Aorta (tissue), 5 donors: Measurements from ENCODE around the gene PTPRG. TPM values are rescaled to one million over a fixed set of nuclear protein-coding genes. Genes with fewer than 3 reads are reported as not detected.

Experiments used
- ATAC-seq: fragments of 200-7000 bp; cut with Tn5 transposase; one replicate; pipeline ENCODE4 v1.9.1; 2022; ENCODE audit warnings: moderate library complexity; ENCODE audit not compliant: low FRiP score
- DNase-seq, 2 donors: peaks; one replicate each; pipeline ENCODE4 v3.0.0-alpha.2; 2020
- H3K27ac ChIP-seq, 2 donors: one replicate each; pipeline ENCODE4 v1.5.1; 2013; ENCODE audit warnings: low read length in 2 of 2, mild to moderate bottlenecking in 2 of 2, moderate library complexity in 2 of 2, control low read depth in 1 of 2, inconsistent platforms in 1 of 2, low read depth in 1 of 2
- H3K27me3 ChIP-seq, 2 donors: one replicate each; pipeline ENCODE4 v1.6.1; 2013; ENCODE audit warnings: control low read depth in 1 of 2, low read length in 1 of 2, mild to moderate bottlenecking in 1 of 2, moderate library complexity in 1 of 2; ENCODE audit not compliant: insufficient read depth in 2 of 2, control insufficient read depth in 1 of 2
- H3K36me3 ChIP-seq, 2 donors: one replicate each; pipeline ENCODE4 v1.6.1; 2013; ENCODE audit warnings: control low read depth in 1 of 2, low read length in 1 of 2, mild to moderate bottlenecking in 1 of 2; ENCODE audit not compliant: insufficient read depth in 2 of 2, control insufficient read depth in 1 of 2
- H3K4me1 ChIP-seq, 2 donors: one replicate each; pipeline ENCODE4 v1.6.1; 2013; ENCODE audit warnings: low read length in 2 of 2, control low read depth in 1 of 2, mild to moderate bottlenecking in 1 of 2, moderate library complexity in 1 of 2; ENCODE audit not compliant: insufficient read depth in 2 of 2, control insufficient read depth in 1 of 2
- H3K4me3 ChIP-seq, 2 donors: one replicate each; pipeline ENCODE4 v1.5.1; 2013; ENCODE audit warnings: low read length in 2 of 2, control low read depth in 1 of 2, mild to moderate bottlenecking in 1 of 2
- H3K9me3 ChIP-seq: one replicate; pipeline ENCODE4 v1.6.1; 2013; ENCODE audit warnings: mild to moderate bottlenecking, low read length; ENCODE audit not compliant: control insufficient read depth
- WGBS, 2 donors: extraction: QIAGEN DNeasy Blood & Tissue Kit; methylation state at CpG; one replicate each; pipeline ENCODE4 v1.1.7; 2013; 5-methylcytosine and 5-hydroxymethylcytosine counted together
- intact Hi-C, 2 donors: fragments of 100-400 bp; cut with DNase I; formaldehyde crosslinking; loops; one replicate each; pipeline versions ENCODE4 v1.14.2 to v1.15.0; 2022
- polyA plus RNA-seq, 2 donors: library from polyadenylated mRNA; stranded (reverse); fragments of 200-250 nt; gene quantifications; one replicate each; pipeline ENCODE4 v1.2.3, GENCODE V29; 2013
- total RNA-seq, 2 donors: library from RNA; stranded (reverse); fragmentation: NEBNext Ultra II Directional; extraction: Animal tissue kit (Norgen Biotek cat#: 25700); gene quantifications; one replicate each; pipeline ENCODE4 v1.2.1, GENCODE V29; 2021
- donor health status: healthy with polysubstance abuse.
- donor health status: Bipolar disorder and iron deficiency.
- donor health status: DM: no; HTN: no; CAD: no.
- donor health status: DM: no; HTN: no; CAD: no.
- donor health status: DM: yes; HTN: yes; CAD: no.

Gene PTPRG
- total and polyA plus RNA-seq, 4 donors = 5.3 to 150 (median 52.4) TPM

GRCh38 chr3:61530355-61530754 is 31.0 kb upstream of the PTPRG start:
- no peaks in the 10 kb centered on the region for H3K4me1 ChIP-seq
- 19 to 25% methylated on average over 1 of the region's 1 CpG for WGBS, 2 donors
- intact Hi-C loops = no loop called here
- H3K27me3 ChIP-seq = no peaks in the 10 kb centered on the region
- no peak overlapping the region for H3K4me3 ChIP-seq
- no peak for DNase-seq
- ATAC-seq = no peak
- H3K27ac ChIP-seq = no peak overlapping the region
- no peaks in the 10 kb centered on the region for H3K36me3 ChIP-seq
- H3K9me3 ChIP-seq = no peaks in the 10 kb centered on the region

GRCh38 chr3:61531528-61531927 is 29.8 kb upstream of the PTPRG start:
- Histone ChIP-seq H3K9me3 (no peaks in the 10 kb centered on the region), H3K27ac (no peak overlapping the region), H3K27me3 (no peaks in the 10 kb centered on the region), H3K4me1 (no peaks in the 10 kb centered on the region), H3K4me3 (no peak overlapping the region), H3K36me3 (no peaks in the 10 kb centered on the region)
- intact Hi-C loops = no loop called here
- ATAC-seq (no peak), DNase-seq (no peak)
- 55 to 62% methylated on average over 2 of the region's 2 CpGs for WGBS, 2 donors

- no peak for ATAC-seq
- H3K4me1 ChIP-seq = no peaks in the 10 kb centered on the region
- H3K27me3 ChIP-seq = no peaks in the 10 kb centered on the region
- WGBS, 2 donors = 90 to 91% methylated on average over 13 of the region's 13 CpGs
- DNase-seq = no peak
- no peaks in the 10 kb centered on the region for H3K9me3 ChIP-seq
- no peak overlapping the region for H3K27ac ChIP-seq
- H3K4me3 ChIP-seq = no peak overlapping the region
- H3K36me3 ChIP-seq = no peaks in the 10 kb centered on the region
- intact Hi-C loops = no loop called here
Observed at GRCh38 chr3:61532739-61533500, 28.5 kb upstream of the PTPRG start.

- Histone ChIP-seq H3K9me3 (no peaks in the 10 kb centered on the region), H3K27me3 (no peaks in the 10 kb centered on the region), H3K4me1 (no peaks in the 10 kb centered on the region), H3K36me3 (no peaks in the 10 kb centered on the region), H3K27ac (no peak overlapping the region), H3K4me3 (no peak overlapping the region)
- DNase-seq (no peak), ATAC-seq (no peak)
- intact Hi-C loops = no loop called here
- 83 to 98% methylated on average over 3 of the region's 3 CpGs for WGBS, 2 donors
Observed at GRCh38 chr3:61535826-61536225, 25.5 kb upstream of the PTPRG start.

- intact Hi-C loops = no loop called here
- H3K4me3 ChIP-seq = no peak overlapping the region
- DNase-seq = no peak
- H3K27me3 ChIP-seq = no peaks in the 10 kb centered on the region
- WGBS, 2 donors = 22 to 23% methylated on average over 6 of the region's 6 CpGs
- H3K27ac ChIP-seq = no peak overlapping the region
- H3K36me3 ChIP-seq = no peaks in the 10 kb centered on the region
- H3K4me1 ChIP-seq = no peaks in the 10 kb centered on the region
- no peak for ATAC-seq
- no peaks in the 10 kb centered on the region for H3K9me3 ChIP-seq
Observed at GRCh38 chr3:61537366-61537765, 24.0 kb upstream of the PTPRG start.

GRCh38 chr3:61538486-61538885 is 22.9 kb upstream of the PTPRG start:
- no peaks in the 10 kb centered on the region for H3K36me3 ChIP-seq
- H3K27me3 ChIP-seq = no peaks in the 10 kb centered on the region
- ATAC-seq (no peak), DNase-seq (no peak)
- WGBS, 2 donors = 75 to 79% methylated on average over 5 of the region's 5 CpGs
- no peaks in the 10 kb centered on the region for H3K9me3 ChIP-seq
- H3K27ac ChIP-seq = no peak overlapping the region
- H3K4me1 ChIP-seq = no peaks in the 10 kb centered on the region
- no peak overlapping the region for H3K4me3 ChIP-seq
- intact Hi-C loops = no loop called here

GRCh38 chr3:61541694-61542093 is 19.7 kb upstream of the PTPRG start:
- H3K4me1 ChIP-seq = no peaks in the 10 kb centered on the region
- H3K36me3 ChIP-seq = no peaks in the 10 kb centered on the region
- intact Hi-C loops = no loop called here
- H3K27ac ChIP-seq = no peak overlapping the region
- no peak overlapping the region for H3K4me3 ChIP-seq
- H3K9me3 ChIP-seq = no peaks in the 10 kb centered on the region
- ATAC-seq (no peak), DNase-seq (no peak)
- no peaks in the 10 kb centered on the region for H3K27me3 ChIP-seq
- 21 to 39% methylated on average over 4 of the region's 4 CpGs for WGBS, 2 donors

GRCh38 chr3:61545716-61546115 is 15.7 kb upstream of the PTPRG start:
- intact Hi-C loops = no loop called here
- WGBS, 2 donors = 77 to 80% methylated on average over 2 of the region's 2 CpGs

GRCh38 chr3:61547625-61548024 is 13.7 kb upstream of the PTPRG start:
- Histone ChIP-seq H3K27me3 (no peaks in the 10 kb centered on the region), H3K9me3 (no peaks in the 10 kb centered on the region), H3K4me3 (no peak overlapping the region), H3K36me3 (no peaks in the 10 kb centered on the region), H3K4me1 (no peaks in the 10 kb centered on the region), H3K27ac (no peak overlapping the region)
- 79 to 85% methylated on average over 4 of the region's 4 CpGs for WGBS, 2 donors
- intact Hi-C loops = no loop called here
- DNase-seq = no peak
- ATAC-seq = no peak

More at GRCh38 chr3:61545716-61546115, 15.7 kb upstream of the PTPRG start:
- Histone ChIP-seq H3K9me3 (no peaks in the 10 kb centered on the region), H3K4me3 (no peak overlapping the region), H3K27me3 (no peaks in the 10 kb centered on the region), H3K4me1 (no peaks in the 10 kb centered on the region), H3K36me3 (no peaks in the 10 kb centered on the region), H3K27ac (no peak overlapping the region)
- DNase-seq (no peak), ATAC-seq (no peak)
